SK-MEL-5 (cell line): ENCODE data around the gene UNKL. TPM values are rescaled to one million over a fixed set of nuclear protein-coding genes. Genes with fewer than 3 reads are reported as not detected.

Experiments
- DNase-seq: peaks from one replicate; pipeline ENCODE4 v3.0.0-alpha.2; 2016; ENCODE audit warnings: low read depth, low spot score
- in situ Hi-C: cut with HindIII; loops from 2 replicates; pipeline ENCODE4 v1.10.0; 2016; ENCODE audit warnings: low sequenced_read_pairs, high pct_unique_total_duplicates, low pct_unique_long_range_greater_than_20kb
- total RNA-seq: library from RNA; depleted of rRNA; stranded (reverse); fragments of >200 nt; shearing (Covaris generic); gene quantifications from 2 replicates; pipeline ENCODE4 v1.2.3, GENCODE V29; 2014

UNKL gene
- total RNA-seq, 1 experiment from 2014 or later, result 7.8 TPM

GRCh38 chr16:1340730-1341494 lies 73.6 kb downstream of the UNKL start:
- in situ Hi-C loops, result no loop called here
- DNase-seq, result no peak

DNA sequence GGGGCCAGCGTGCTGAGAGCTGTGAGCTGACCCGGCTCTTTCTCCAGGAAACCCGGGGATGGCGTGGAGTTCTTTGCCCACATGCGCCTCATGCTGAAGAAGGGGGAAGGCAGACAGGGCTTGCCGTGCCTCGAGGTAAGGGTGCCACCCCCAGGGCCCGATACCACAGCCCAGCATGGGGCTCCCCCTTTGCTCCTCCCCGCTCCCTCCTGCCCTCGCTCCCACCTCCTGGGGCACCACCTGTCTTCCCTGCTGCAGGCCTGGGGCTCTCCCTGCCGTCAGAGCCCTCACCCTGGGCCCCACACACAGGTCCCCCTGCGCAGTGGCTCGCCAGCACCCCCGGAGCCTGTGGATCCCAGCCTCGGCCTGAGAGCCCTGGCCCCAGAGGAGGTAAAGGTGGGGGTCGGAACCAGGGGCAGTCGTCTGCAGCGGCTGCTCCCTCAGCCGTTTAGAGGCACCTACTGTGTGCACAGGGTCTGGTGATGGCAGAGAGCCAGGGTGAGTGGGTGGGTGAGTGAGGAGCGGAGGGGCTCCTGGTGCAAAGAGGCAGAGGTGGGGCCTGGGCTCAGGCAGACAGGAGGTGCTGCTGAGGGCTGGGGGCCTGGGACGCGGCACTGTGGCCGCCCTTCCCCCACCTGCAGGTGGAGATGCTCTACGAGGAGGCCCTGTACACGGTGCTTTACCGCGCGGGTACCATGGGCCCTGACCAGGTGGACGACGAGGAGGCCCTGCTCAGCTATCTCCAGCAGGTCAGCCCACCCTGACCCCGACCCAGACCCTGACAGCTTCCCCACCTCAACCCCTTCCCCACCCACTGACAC lies 75.4 kb downstream of the UNKL start:
- in situ Hi-C loops, result no loop called here

DNA sequence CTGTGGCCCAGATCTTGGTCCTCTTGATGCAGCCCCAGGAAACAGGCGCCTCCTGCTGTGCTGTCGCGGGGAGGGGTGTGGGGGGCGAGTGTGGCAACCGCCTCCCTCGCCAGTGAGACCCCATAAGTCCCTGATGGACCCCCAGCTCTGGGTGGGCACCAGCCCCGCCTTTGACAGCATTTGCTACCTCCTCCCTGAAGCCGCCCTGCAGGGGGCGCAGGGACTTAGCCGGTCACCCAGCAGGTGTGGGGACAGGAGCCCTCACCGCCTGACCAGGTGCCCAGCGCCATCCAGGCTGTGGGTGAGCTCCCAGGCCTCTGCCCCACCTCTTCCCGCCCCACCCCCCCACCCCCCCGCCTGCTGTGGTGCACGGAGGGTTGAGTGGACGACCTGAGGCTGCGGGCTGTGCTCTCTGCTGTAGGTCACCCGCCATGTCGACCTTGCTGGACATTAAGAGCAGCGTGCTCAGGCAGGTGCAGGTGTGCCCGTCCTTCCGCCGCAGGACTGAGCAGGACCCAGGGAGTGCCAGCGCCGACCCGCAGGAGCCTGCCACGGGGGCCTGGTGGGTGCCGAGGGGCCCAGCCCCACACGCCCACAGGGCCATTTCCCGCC lies 76.3 kb downstream of the UNKL start:
- DNase-seq, result peak; percentile 37
- in situ Hi-C loops, result no loop called here

More for the DNA sequence above, 75.4 kb downstream of the UNKL start:
- DNase-seq, result no peak

GRCh38 chr16:1337486-1337885 lies 77.0 kb downstream of the UNKL start:
- in situ Hi-C loops, result no loop called here
- no peak for DNase-seq

- in situ Hi-C loops, result no loop called here
- DNase-seq, result no peak
Measured at GRCh38 chr16:1336619-1337018, 77.9 kb downstream of the UNKL start.

GRCh38 chr16:1335996-1336395 lies 78.5 kb downstream of the UNKL start:
- in situ Hi-C loops, result no loop called here
- no peak for DNase-seq

- DNase-seq, result no peak
- in situ Hi-C loops, result no loop called here
Measured at GRCh38 chr16:1335211-1335971, 79.1 kb downstream of the UNKL start.

GRCh38 chr16:1334739-1335138 lies 79.8 kb downstream of the UNKL start:
- no peak for DNase-seq
- in situ Hi-C loops, result no loop called here

DNA sequence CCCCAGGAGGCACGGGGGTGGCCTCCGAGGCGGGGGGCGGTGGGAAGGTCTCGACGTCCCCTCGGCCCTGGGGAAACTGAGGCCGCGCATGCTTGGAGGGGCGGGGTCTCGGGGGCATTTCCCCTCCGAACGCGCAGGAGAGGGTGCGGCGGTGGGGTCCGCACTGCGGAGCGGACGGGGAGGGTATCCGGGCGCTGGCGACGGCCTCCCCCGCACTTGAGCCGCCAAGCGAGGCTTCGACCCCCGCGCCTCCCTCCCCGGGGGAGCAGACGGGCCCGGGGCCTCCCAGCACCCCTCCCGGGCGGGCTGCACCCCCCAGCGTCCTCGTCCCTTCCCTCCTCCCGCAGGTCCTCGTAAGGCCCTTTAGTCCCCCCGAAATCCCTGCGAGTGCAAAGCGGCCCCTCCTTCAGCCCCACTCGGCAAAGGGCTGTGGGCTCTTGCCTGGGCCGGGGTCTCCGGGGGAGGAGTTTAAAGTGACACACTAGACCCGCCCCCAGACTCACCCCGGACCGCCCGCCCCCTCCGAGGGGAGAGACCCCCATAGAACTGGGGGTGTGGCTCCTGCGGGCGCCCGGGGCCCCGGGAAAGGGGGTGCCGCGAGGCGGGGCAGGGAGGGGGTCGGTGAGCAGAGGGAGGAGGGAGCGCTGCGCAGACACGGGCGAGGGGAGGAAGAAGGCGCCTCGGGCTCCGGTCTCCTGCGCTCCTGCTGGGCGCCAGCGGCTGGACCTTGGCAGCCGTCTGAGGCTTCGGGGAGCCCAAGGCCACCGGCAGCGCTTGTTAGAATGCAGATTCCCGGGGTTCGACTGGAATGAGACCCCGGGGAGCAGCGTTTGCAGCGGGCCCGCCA lies 80.4 kb downstream of the UNKL start:
- in situ Hi-C loops, result no loop called here

DNA sequence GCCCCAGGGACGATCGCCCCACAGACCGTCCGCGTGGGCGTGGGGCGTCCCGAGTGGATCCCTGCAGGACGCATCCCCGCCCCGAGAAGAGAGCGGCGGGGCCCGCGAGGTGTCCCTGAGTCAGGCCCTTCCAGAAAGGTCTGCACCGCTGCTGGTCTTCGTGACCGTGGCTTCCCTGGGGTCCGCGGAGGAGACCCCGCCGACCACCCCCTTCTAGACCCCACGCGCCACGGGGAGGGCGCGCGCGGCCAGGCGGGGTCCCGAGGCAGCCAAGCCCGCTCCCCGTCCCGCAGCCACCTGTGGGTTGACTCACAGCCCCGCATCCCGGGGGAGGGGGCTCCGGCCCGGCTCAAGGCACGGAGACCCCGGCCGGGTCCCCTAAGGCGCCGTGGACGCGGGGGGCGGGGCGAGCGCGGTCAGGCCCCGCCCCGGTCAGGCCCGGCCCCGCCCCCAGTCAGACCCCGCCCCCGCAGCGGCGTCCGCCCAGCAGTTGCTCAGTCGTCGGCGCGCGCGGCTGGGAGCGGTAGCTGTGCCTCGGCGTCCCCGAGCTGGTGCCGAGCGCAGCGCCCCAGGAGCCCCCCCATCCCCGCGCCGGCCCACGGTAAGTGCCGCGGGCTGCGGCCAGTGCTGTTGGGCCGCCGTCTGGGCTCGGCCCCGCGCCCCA lies 81.2 kb downstream of the UNKL start, which contains the start of gene BAIAP3:
Gene BAIAP3, plus strand, starts transcription at position 497 of the 664 bp plus-strand sequence. CDS start 4,905 bp downstream, outside the sequence.
- in situ Hi-C loops, result no loop called here
- peak; percentile 28 for DNase-seq

More for the DNA sequence above, 80.4 kb downstream of the UNKL start:
- no peak for DNase-seq

DNA sequence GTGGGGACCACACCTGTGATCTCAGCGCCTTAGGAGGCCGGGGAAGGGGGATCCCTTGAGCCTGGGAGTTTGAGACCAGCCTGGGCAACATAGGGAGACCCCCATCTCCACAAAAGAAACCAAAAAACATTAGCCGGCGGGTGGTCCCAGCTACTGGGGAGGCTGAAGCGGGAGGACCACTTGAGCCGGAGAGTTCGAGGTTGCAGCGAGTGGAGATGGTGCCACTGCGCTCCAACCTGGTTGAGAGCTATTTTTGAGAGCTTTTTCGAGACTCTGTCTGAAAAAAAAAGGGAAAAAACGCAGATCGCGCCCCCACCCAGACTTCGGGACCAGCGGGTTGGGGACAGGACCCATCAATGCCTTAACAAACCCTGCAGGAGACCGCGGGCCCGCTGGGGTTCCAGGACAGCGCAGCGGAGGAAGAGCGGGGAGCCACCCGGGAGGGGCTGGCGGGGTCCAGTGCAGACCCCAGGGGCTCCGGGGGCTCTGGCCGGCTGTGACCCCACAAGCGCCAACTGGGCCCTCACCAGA lies 81.8 kb downstream of the UNKL start:
- in situ Hi-C loops, result no loop called here
- DNase-seq, result no peak

DNA sequence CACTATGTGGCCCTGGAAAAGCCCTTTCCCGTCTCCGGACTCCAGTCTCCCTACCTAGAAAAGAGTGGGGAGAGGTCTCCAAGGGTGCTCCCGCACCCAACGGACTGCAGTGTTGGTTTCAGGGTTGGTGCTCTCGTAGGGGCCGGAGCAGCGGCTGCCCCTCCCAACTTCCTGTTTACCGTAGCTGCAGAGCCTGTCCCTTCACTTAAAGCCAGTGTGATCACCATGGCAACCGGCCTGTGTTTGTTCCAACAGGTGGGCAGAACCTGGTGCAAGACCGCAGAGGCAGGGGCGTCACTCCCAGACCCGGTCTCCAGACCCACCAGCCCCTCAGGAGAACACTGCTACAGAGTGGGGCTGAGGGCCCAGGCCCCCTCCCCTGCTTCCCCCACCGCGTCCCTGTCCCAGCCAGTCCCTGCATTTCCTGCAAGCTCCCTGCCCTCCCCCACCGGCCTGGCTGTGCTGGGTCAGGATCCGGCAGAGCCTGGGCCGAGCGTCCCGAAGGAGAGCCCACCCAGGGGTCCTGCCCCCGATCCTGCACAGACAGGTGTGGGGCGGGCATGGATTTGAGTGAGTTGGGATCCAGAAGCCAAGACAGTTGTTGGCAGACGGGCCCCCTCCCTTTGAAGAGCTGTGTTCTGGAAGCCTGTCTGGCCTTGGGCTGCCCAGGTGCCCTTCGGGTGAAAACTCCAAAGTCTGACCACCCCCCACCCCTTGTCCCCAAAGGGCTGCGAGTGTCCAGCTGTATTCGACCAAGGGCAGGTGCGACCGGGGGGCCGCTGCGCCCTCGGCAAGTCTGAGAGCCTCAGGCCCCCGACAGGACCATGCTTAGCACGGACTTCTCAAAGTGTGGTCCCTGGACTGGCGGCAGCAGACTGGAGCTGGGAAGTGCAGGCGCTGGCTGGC lies 82.5 kb downstream of the UNKL start:
- DNase-seq, result peak; percentile 24
- in situ Hi-C loops, result no loop called here

- in situ Hi-C loops, result no loop called here
- no peak for DNase-seq
Measured at GRCh38 chr16:1330931-1331711, 83.4 kb downstream of the UNKL start.

- no peak for DNase-seq
- in situ Hi-C loops, result no loop called here
Measured at GRCh38 chr16:1330260-1330914, 84.1 kb downstream of the UNKL start.
